GM12878 (cell line): ENCODE data around the gene ZDHHC1. TPM values are rescaled to one million over a fixed set of nuclear protein-coding genes. Genes with fewer than 3 reads are reported as not detected.

ENCODE experiments used
- ATAC-seq: fragments of 200-7000 bp; cut with Tn5 transposase; 3 replicates; pipeline ENCODE4 v1.9.1; 2020; ENCODE audit warnings: mild to moderate bottlenecking, moderate library complexity
- BruUV-seq: library from RNA; stranded (reverse); fragments of 400-500 nt; replicated peaks from 2 replicates; lab custom pipeline; 2021; lab: Mats Ljungman, UMichigan
- CTCF ChIA-PET: fragments of 300-600 bp; sonication (Branson Sonifier 250); formaldehyde crosslinking; extraction: SDS; loops from one replicate; lab custom pipeline; 2021; ENCODE audit warnings: inconsistent platforms; lab: Yijun Ruan, JAX
- POLR2A ChIA-PET: fragments of 350-600 bp; formaldehyde crosslinking; extraction: SDS; loops from one replicate; lab custom pipeline; 2021; ENCODE audit warnings: inconsistent platforms; lab: Charles Lee
- RAD21 ChIA-PET: fragments of 300-600 bp; sonication (Branson Sonifier 250); formaldehyde crosslinking; loops from one replicate; lab custom pipeline; 2023; ENCODE audit warnings: antibody characterized with exemption; ENCODE audit not compliant: unreplicated experiment; lab: Charles Lee
- SMC1A ChIA-PET: fragments of 300-600 bp; sonication (Branson Sonifier 250); formaldehyde crosslinking; loops from one replicate; lab custom pipeline; 2023; ENCODE audit not compliant: unreplicated experiment, uncharacterized antibody; lab: Charles Lee
- DNase-seq: peaks from one replicate; pipeline ENCODE4 v3.0.0-alpha.2; 2011; ENCODE audit warnings: low read depth, low spot score
- FAIRE-seq: peaks from 3 replicates; lab custom pipeline; 2011; peaks lifted over from hg19 to GRCh38; lab: Jason Lieb, UNC
- H2AFZ ChIP-seq: 2 replicates; pipeline ENCODE4 v1.6.0; 2011; ENCODE audit warnings: low read depth, low read length, control low read depth; ENCODE audit not compliant: control insufficient read depth
- H3K27ac ChIP-seq: 2 replicates; pipeline ENCODE4 v1.5.1; 2011; ENCODE audit warnings: control low read depth; ENCODE audit not compliant: control insufficient read depth, insufficient read depth
- H3K27me3 ChIP-seq, 2 experiments: replicated peaks in 1 of 2; 2 replicates each; pipeline versions ENCODE4 v1.6.0 to v1.6.1; 2011; ENCODE audit warnings: low read length in 1 of 2; ENCODE audit not compliant: control insufficient read depth in 2 of 2, insufficient read depth in 2 of 2
- H3K36me3 ChIP-seq, 2 experiments: 2 replicates each; pipeline ENCODE4 v1.5.1; 2011; ENCODE audit warnings: low read length in 1 of 2; ENCODE audit not compliant: control insufficient read depth in 2 of 2, insufficient read depth in 2 of 2
- H3K4me1 ChIP-seq: 2 replicates; pipeline ENCODE4 v1.6.1; 2011; ENCODE audit warnings: mild to moderate bottlenecking, low read length, moderate library complexity, mixed read lengths; ENCODE audit not compliant: control insufficient read depth, insufficient read depth
- H3K4me2 ChIP-seq: 2 replicates; pipeline ENCODE4 v1.6.0; 2011; ENCODE audit warnings: control low read depth; ENCODE audit not compliant: control insufficient read depth, insufficient read depth
- H3K4me3 ChIP-seq: fragments of 200-600 bp; sonication (generic); 2 replicates; pipeline ENCODE4 v1.5.1; 2016
- H3K79me2 ChIP-seq: 2 replicates; pipeline ENCODE4 v1.6.0; 2011; ENCODE audit warnings: low read length; ENCODE audit not compliant: control insufficient read depth, insufficient read depth
- H3K9ac ChIP-seq: 2 replicates; pipeline ENCODE4 v1.8.0; 2011; ENCODE audit warnings: low read length, control low read depth, mixed read lengths; ENCODE audit not compliant: control insufficient read depth, insufficient read depth
- H3K9me3 ChIP-seq: replicated peaks from 3 replicates; pipeline ENCODE4 v1.5.1; 2011; ENCODE audit warnings: mild to moderate bottlenecking, low read length; ENCODE audit not compliant: control insufficient read depth, insufficient read depth
- H4K20me1 ChIP-seq: 2 replicates; pipeline ENCODE4 v1.6.0; 2011; ENCODE audit not compliant: control insufficient read depth, insufficient read depth
- BRCA1 ChIP-seq: IDR thresholded peaks from 2 replicates; pipeline ENCODE4 v1.6.1; 2011; ENCODE audit warnings: low read depth, low read length, improper control_type of control experiment
- CTCF ChIP-seq, 3 experiments: IDR thresholded peaks in 2 of 3; conservative IDR thresholded peaks in 1 of 3; 2 replicates each; pipeline ENCODE4 v1.5.1; 2011; ENCODE audit warnings: low read depth in 3 of 3, low read length in 3 of 3, mild to moderate bottlenecking in 3 of 3, control low read depth in 2 of 3, moderate library complexity in 2 of 3, inconsistent platforms in 1 of 3, mixed read lengths in 1 of 3; ENCODE audit not compliant: control insufficient read depth in 2 of 3, insufficient read depth in 1 of 3; ENCODE audit errors: extremely low read depth in 1 of 3
- MTA2 ChIP-seq: fragments of 450-650 bp; IDR thresholded peaks from 2 replicates; pipeline ENCODE4 v1.6.1; 2016; ENCODE audit warnings: low read depth, mild to moderate bottlenecking, moderate library complexity
- STAT1 ChIP-seq: fragments of 450-650 bp; conservative IDR thresholded peaks from 2 replicates; pipeline ENCODE4 v1.6.1; 2014; ENCODE audit warnings: antibody characterized with exemption, mild to moderate bottlenecking
- YBX1 ChIP-seq: fragments of 450-650 bp; IDR thresholded peaks from 2 replicates; pipeline ENCODE4 v1.6.1; 2016; ENCODE audit warnings: antibody characterized with exemption
- YY1 ChIP-seq: IDR thresholded peaks from 2 replicates; pipeline ENCODE4 v1.6.1; 2011; ENCODE audit warnings: low read depth, mild to moderate bottlenecking, low read length
- ZNF217 ChIP-seq: fragments of 450-650 bp; IDR thresholded peaks from 2 replicates; pipeline ENCODE4 v1.6.1; 2017; ENCODE audit warnings: antibody characterized with exemption, mild to moderate bottlenecking
- ZNF274 ChIP-seq: IDR thresholded peaks from one replicate; pipeline ENCODE4 v1.8.0; 2011; ENCODE audit not compliant: insufficient read length, insufficient read depth
- WGBS: methylation state at CpG from one replicate; pipeline ENCODE4 v1.1.6; 2016; ENCODE audit warnings: low lambda C conversion rate; ENCODE audit not compliant: insufficient replicate concordance, insufficient coverage; ENCODE audit errors: missing lambda C conversion rate; 5-methylcytosine and 5-hydroxymethylcytosine counted together
- in situ Hi-C: fragments of 300-500 bp; cut with MboI; formaldehyde crosslinking; loops from 9 replicates; pipeline ENCODE4 v1.14.3; 2018; ENCODE audit warnings: mixed read lengths
- intact Hi-C: fragments of 100-400 bp; cut with micrococcal nuclease; formaldehyde crosslinking; loops from one replicate; pipeline ENCODE4 v1.14.2; 2022; ENCODE audit not compliant: unreplicated experiment
- polyA plus RNA-seq, 11 experiments: library from polyadenylated mRNA; depleted of rRNA in 4 of 11; unstranded in 6 of 11; stranded (reverse) in 5 of 11; fragments of >200 nt; fragmentation: Nextera tagmentation in 4 of 11; fragmentation: Illumina TruSeq in 1 of 11; extraction: Ambion mirVana in 4 of 11; extraction: Trizol in 1 of 11; gene quantifications; 1 replicate in 1 of 11; 2 replicates in 10 of 11; pipeline versions ENCODE4 v1.2.1 to v1.2.3, GENCODE V29; 2011 to 2016; ENCODE audit warnings: inconsistent platforms in 2 of 11, missing spikeins in 2 of 11, low read depth in 1 of 11
- total RNA-seq, 4 experiments: library from RNA; depleted of rRNA in 3 of 4; stranded (reverse); fragments of >200 nt in 3 of 4; fragmentation: Illumina TruSeq in 1 of 4; extraction: Trizol in 1 of 4; gene quantifications; 2 replicates each; pipeline versions ENCODE4 v1.2.1 to v1.2.3, GENCODE V29; 2013 to 2021
- TF ChIP-seq, protein P1 (sequence below): fragments of 450-650 bp; IDR thresholded peaks from 2 replicates; pipeline ENCODE4 v1.6.1; 2017; ENCODE audit warnings: mild to moderate bottlenecking, moderate library complexity
- TF ChIP-seq, protein P2 (sequence below): fragments of 150-350 bp; IDR thresholded peaks from 2 replicates; pipeline ENCODE4 v1.6.1; 2016; ENCODE audit warnings: low read depth, low read length

Gene ZDHHC1
- total and polyA plus RNA-seq, 10 of the 15 experiments (the other 5 are each of a cell fraction or from before 2014, with no cell fraction given), result 0.07 to 1.2 (median 0.66) TPM; not detected in 2

DNA sequence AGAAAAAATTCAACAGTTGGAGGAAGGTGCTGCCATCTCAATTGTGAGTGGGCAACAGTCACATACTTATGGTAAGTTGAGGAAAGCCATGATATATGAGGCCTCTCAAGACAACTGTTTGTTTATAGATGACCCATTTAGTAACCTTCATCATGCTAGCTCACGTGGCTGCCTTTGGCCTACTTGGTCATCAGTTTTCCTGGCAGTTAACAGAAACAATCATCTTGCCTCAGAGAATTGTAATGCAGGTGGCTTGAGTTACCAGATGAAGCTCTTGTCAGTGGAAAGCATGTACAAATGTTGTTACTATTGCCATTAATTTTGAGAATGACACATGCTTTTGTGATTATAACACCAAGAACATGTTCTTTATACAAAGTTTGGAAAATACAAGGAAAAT lies 37.6 kb downstream of the ZDHHC1 start:
- in situ Hi-C loops, result no loop called here
- ChIA-PET CTCF (no interaction called here), RAD21 (no interaction called here), SMC1A (interaction anchor here (0.6 kb wide), 1 partner anchor 194 kb away, joined by 3 read pairs; no protein-coding TSS in a partner anchor), POLR2A (interaction anchor here (0.6 kb wide), 2 partner anchors 82 to 93 kb away, joined by 4 to 9 read pairs; no protein-coding TSS in a partner anchor)
- H3K4me3 ChIP-seq, result no peak overlapping the region
- H3K27me3 ChIP-seq, result no peaks in the 10 kb centered on the region; a peak in 2 of 4 replicates
- no peaks in the 10 kb centered on the region for H4K20me1 ChIP-seq
- H3K4me1 ChIP-seq, result no peaks in the 10 kb centered on the region
- H3K9me3 ChIP-seq, result no peaks in the 10 kb centered on the region
- H3K9ac ChIP-seq, result no peak overlapping the region
- intact Hi-C loops, result no loop called here
- DNase-seq, result no peak
- ATAC-seq, result no peak
- FAIRE-seq, result no peak
- H3K27ac ChIP-seq, result no peak overlapping the region
- no peak overlapping the region for H3K4me2 ChIP-seq
- H3K36me3 ChIP-seq, result no peaks in the 10 kb centered on the region
- TF ChIP-seq ZNF274 (no peak), BRCA1 (no peak), ZNF217 (no peak), YY1 (no peak), STAT1 (no peak), MTA2 (no peak), CTCF (IDR thresholded peaks at IDR 0.05 in 2 of 3, conservative IDR thresholded peaks at IDR 0.05 in 1 of 3; ENCODE audit: control insufficient read depth in 2 of 3, extremely low read depth in 1 of 3, insufficient read depth in 1 of 3, low read depth in 3 of 3, low read length in 3 of 3) (no peak), YBX1 (no peak)
- TF ChIP-seq, protein P1, sequence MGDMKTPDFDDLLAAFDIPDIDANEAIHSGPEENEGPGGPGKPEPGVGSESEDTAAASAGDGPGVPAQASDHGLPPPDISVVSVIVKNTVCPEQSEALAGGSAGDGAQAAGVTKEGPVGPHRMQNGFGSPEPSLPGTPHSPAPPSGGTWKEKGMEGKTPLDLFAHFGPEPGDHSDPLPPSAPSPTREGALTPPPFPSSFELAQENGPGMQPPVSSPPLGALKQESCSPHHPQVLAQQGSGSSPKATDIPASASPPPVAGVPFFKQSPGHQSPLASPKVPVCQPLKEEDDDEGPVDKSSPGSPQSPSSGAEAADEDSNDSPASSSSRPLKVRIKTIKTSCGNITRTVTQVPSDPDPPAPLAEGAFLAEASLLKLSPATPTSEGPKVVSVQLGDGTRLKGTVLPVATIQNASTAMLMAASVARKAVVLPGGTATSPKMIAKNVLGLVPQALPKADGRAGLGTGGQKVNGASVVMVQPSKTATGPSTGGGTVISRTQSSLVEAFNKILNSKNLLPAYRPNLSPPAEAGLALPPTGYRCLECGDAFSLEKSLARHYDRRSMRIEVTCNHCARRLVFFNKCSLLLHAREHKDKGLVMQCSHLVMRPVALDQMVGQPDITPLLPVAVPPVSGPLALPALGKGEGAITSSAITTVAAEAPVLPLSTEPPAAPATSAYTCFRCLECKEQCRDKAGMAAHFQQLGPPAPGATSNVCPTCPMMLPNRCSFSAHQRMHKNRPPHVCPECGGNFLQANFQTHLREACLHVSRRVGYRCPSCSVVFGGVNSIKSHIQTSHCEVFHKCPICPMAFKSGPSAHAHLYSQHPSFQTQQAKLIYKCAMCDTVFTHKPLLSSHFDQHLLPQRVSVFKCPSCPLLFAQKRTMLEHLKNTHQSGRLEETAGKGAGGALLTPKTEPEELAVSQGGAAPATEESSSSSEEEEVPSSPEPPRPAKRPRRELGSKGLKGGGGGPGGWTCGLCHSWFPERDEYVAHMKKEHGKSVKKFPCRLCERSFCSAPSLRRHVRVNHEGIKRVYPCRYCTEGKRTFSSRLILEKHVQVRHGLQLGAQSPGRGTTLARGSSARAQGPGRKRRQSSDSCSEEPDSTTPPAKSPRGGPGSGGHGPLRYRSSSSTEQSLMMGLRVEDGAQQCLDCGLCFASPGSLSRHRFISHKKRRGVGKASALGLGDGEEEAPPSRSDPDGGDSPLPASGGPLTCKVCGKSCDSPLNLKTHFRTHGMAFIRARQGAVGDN, result no peak
- TF ChIP-seq, protein P2, sequence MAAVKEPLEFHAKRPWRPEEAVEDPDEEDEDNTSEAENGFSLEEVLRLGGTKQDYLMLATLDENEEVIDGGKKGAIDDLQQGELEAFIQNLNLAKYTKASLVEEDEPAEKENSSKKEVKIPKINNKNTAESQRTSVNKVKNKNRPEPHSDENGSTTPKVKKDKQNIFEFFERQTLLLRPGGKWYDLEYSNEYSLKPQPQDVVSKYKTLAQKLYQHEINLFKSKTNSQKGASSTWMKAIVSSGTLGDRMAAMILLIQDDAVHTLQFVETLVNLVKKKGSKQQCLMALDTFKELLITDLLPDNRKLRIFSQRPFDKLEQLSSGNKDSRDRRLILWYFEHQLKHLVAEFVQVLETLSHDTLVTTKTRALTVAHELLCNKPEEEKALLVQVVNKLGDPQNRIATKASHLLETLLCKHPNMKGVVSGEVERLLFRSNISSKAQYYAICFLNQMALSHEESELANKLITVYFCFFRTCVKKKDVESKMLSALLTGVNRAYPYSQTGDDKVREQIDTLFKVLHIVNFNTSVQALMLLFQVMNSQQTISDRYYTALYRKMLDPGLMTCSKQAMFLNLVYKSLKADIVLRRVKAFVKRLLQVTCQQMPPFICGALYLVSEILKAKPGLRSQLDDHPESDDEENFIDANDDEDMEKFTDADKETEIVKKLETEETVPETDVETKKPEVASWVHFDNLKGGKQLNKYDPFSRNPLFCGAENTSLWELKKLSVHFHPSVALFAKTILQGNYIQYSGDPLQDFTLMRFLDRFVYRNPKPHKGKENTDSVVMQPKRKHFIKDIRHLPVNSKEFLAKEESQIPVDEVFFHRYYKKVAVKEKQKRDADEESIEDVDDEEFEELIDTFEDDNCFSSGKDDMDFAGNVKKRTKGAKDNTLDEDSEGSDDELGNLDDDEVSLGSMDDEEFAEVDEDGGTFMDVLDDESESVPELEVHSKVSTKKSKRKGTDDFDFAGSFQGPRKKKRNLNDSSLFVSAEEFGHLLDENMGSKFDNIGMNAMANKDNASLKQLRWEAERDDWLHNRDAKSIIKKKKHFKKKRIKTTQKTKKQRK, result no peak
- WGBS, result 0% methylated on average over 1 of the region's 1 CpG
- no peaks in the 10 kb centered on the region for H3K79me2 ChIP-seq
- BruUV-seq, result no TSS peak
- H2AFZ ChIP-seq, result no peak overlapping the region
